ENCODE data around the gene RASSF6. TPM values are rescaled to one million over a fixed set of nuclear protein-coding genes. Genes with fewer than 3 reads are reported as not detected.

The RASSF6 gene
- total and polyA plus RNA-seq, 2 of the 8 experiments (the other 6 are each of a cell fraction or from before 2014, with no cell fraction given) = 0.03 to 0.28 TPM

DNA sequence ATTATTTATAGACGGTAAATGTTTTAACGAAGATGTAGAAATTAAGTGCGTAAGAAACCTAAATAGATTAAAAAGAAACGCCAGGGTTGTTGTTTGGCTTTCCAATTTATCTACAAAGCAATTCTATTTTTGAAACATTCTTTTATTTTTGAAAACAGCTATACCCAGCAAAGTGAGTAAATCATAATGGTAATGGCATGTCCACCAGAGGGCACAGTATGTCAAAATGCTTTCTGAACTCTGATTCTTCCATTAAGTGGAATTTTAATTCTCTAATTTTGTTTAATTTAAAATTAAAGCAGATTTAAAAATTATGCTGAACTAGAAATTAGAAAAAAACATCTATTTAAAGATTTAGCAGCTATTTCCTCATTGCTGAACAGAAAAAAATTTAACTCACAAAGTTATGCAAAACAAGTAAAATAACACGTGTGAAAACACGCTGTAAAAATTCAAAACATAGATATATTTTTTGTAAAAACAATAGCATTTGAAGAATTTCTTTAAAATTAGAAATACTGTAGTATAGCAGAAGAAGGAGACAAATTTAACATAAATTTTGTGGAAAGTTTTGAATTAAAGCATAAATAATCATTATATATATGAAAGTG, 26.5 kb downstream of the RASSF6 start:
- H4K5ac ChIP-seq (ENCODE audit: insufficient read length, low read depth, low read length) = no peak overlapping the region
- FAIRE-seq (no peak), DNase-seq (ENCODE audit: low read depth in 1 of 2, low spot score in 2 of 2) (no peak)
- no peak overlapping the region for H2AK5ac ChIP-seq (ENCODE audit: low read depth, low read length)
- ChIA-PET CTCF (ENCODE audit: partially characterized antibody) (interaction anchor here (0.7 to 1.6 kb wide), 19 partner anchors 10 to 685 kb away, joined by 3 to 32 read pairs (median 4); no protein-coding TSS in a partner anchor), POLR2A (ENCODE audit: partially characterized antibody) (no interaction called here)
- peaks cover 0 to 3% (median 0%) of the 10 kb centered on the region in 4 experiments; a peak in 1 of 7 replicates for H3K4me1 ChIP-seq (replicated peaks in 1 of 4; ENCODE audit: control insufficient read depth in 3 of 4, insufficient read depth in 4 of 4, low read length in 3 of 4)
- no peak overlapping the region for H4K91ac ChIP-seq (replicated peaks; ENCODE audit: insufficient read length, low read length)
- no peaks in the 10 kb centered on the region for H3K79me1 ChIP-seq (ENCODE audit: low read depth, low read length)
- 90 to 100% methylated on average over 2 to 6 of the region's 6 CpGs for WGBS, 2 experiments (ENCODE audit: extremely low coverage in 1 of 2, insufficient coverage in 1 of 2, insufficient read length in 1 of 2, insufficient replicate concordance in 2 of 2, low coverage in 1 of 2, low lambda C conversion rate in 2 of 2, missing lambda C conversion rate in 1 of 2)
- H3K23ac ChIP-seq (ENCODE audit: insufficient read length) = no peak overlapping the region
- H3K27me3 ChIP-seq (replicated peaks in 1 of 4; ENCODE audit: control insufficient read depth in 3 of 4, extremely low read depth in 1 of 4, insufficient read depth in 3 of 4, low read length in 3 of 4) = no peaks in the 10 kb centered on the region
- no peak overlapping the region for H2BK120ac ChIP-seq (replicated peaks; ENCODE audit: low read depth, low read length)
- H2BK5ac ChIP-seq (ENCODE audit: low read depth, low read length) = no peak overlapping the region
- H3K4ac ChIP-seq (replicated peaks; ENCODE audit: insufficient read length, low read depth, low read length) = no peak overlapping the region
- no peaks in the 10 kb centered on the region for H3K79me2 ChIP-seq (ENCODE audit: control insufficient read depth in 1 of 2, insufficient read depth in 2 of 2, low read length in 2 of 2)
- H3K9me3 ChIP-seq (ENCODE audit: insufficient read depth in 2 of 2, low read depth in 1 of 2, low read length in 1 of 2) = no peaks in the 10 kb centered on the region
- no peak overlapping the region for H3K18ac ChIP-seq (ENCODE audit: extremely low read depth, low read length)
- H3K36me3 ChIP-seq (ENCODE audit: control insufficient read depth in 2 of 4, insufficient read depth in 4 of 4, low read length in 3 of 4) = no peaks in the 10 kb centered on the region
- no peaks in the 10 kb centered on the region for H3K23me2 ChIP-seq (ENCODE audit: low read depth, low read length)
- H3K14ac ChIP-seq (ENCODE audit: insufficient read length) = no peak overlapping the region
- no peak overlapping the region for H2BK15ac ChIP-seq (ENCODE audit: low read length)
- H2AFZ ChIP-seq (ENCODE audit: low read length) = no peak overlapping the region
- H2BK20ac ChIP-seq (ENCODE audit: low read length) = no peak overlapping the region
- no peak overlapping the region for H2BK12ac ChIP-seq (ENCODE audit: low read depth, low read length)
- H3K4me2 ChIP-seq (ENCODE audit: insufficient read depth in 1 of 2, low read depth in 2 of 2, low read length in 2 of 2) = no peak overlapping the region
- H4K8ac ChIP-seq (ENCODE audit: extremely low read depth, insufficient read depth, low read length) = no peak overlapping the region
- H3K9ac ChIP-seq (replicated peaks in 1 of 4; ENCODE audit: extremely low read depth in 1 of 4, low read depth in 3 of 4, low read length in 3 of 4) = no peak overlapping the region
- no peaks in the 10 kb centered on the region for H4K20me1 ChIP-seq (replicated peaks in 1 of 2; ENCODE audit: control insufficient read depth in 1 of 2, insufficient read depth in 2 of 2, low read length in 2 of 2)
- H3K56ac ChIP-seq (replicated peaks; ENCODE audit: insufficient read length, low read depth, low read length) = no peak overlapping the region
- H3K4me3 ChIP-seq (ENCODE audit: extremely low read depth in 1 of 4, insufficient read depth in 2 of 4, low read depth in 3 of 4, low read length in 4 of 4) = no peak overlapping the region
- no peak overlapping the region for H3K27ac ChIP-seq (ENCODE audit: low read depth, low read length)
- TF ChIP-seq JUND (IDR thresholded peaks at IDR 0.05; ENCODE audit: low read length) = no peak
- TF ChIP-seq RAD21 (IDR thresholded peaks at IDR 0.05 in 1 of 2, conservative IDR thresholded peaks at IDR 0.05 in 1 of 2; ENCODE audit: low read depth in 2 of 2, low read length in 2 of 2) = peak; percentile 35 to 38
- TF ChIP-seq, protein P1, sequence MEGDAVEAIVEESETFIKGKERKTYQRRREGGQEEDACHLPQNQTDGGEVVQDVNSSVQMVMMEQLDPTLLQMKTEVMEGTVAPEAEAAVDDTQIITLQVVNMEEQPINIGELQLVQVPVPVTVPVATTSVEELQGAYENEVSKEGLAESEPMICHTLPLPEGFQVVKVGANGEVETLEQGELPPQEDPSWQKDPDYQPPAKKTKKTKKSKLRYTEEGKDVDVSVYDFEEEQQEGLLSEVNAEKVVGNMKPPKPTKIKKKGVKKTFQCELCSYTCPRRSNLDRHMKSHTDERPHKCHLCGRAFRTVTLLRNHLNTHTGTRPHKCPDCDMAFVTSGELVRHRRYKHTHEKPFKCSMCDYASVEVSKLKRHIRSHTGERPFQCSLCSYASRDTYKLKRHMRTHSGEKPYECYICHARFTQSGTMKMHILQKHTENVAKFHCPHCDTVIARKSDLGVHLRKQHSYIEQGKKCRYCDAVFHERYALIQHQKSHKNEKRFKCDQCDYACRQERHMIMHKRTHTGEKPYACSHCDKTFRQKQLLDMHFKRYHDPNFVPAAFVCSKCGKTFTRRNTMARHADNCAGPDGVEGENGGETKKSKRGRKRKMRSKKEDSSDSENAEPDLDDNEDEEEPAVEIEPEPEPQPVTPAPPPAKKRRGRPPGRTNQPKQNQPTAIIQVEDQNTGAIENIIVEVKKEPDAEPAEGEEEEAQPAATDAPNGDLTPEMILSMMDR (IDR thresholded peaks at IDR 0.05; ENCODE audit: control extremely low read depth in 1 of 3, insufficient read depth in 1 of 3, low read depth in 1 of 3, low read length in 3 of 3) = peak in 2 of 3 experiments; percentile 21 to 35; a peak in 2 of 4 replicates
- no peak for TF ChIP-seq EP300 (IDR thresholded peaks at IDR 0.05; ENCODE audit: borderline replicate concordance in 1 of 2, low read depth in 2 of 2, low read length in 2 of 2)
- TF ChIP-seq JUN (IDR thresholded peaks at IDR 0.05; ENCODE audit: low read depth, low read length) = no peak
- no peak for TF ChIP-seq EGR1 (IDR thresholded peaks at IDR 0.05; ENCODE audit: borderline replicate concordance, low read depth, low read length)
- TF ChIP-seq USF2 (IDR thresholded peaks at IDR 0.05; ENCODE audit: low read length) = no peak

Data from H1 (cell line).